GM18508 (cell line): ENCODE measurements around the gene RNF10.

Source experiments
- ATAC-seq: cut with Tn5 transposase; IDR thresholded peaks from one replicate; pipeline ENCODE4 v1.9.1; 2021; ENCODE audit warnings: moderate number of reproducible peaks; ENCODE audit not compliant: insufficient read depth, unreplicated experiment

Gene RNF10

GRCh38 chr12:120573560-120573959 is 39.4 kb downstream of the RNF10 start:
- no peak for ATAC-seq

GRCh38 chr12:120574106-120574505 is 40.0 kb downstream of the RNF10 start:
- no peak for ATAC-seq

- ATAC-seq = no peak
Observed at GRCh38 chr12:120579179-120579578, 45.0 kb downstream of the RNF10 start.

- ATAC-seq = peak; percentile 88
Observed at GRCh38 chr12:120580787-120581723, 46.9 kb downstream of the RNF10 start, which contains the start of gene POP5. TSS of gene POP5 (minus strand) at chr12:120581402. CDS start at chr12:120581362, 40 bp downstream.

GRCh38 chr12:120581998-120582397 is 47.8 kb downstream of the RNF10 start:
- no peak for ATAC-seq

- ATAC-seq = no peak
Observed at GRCh38 chr12:120583478-120584030, 49.4 kb downstream of the RNF10 start.

GRCh38 chr12:120584343-120585149 is 50.4 kb downstream of the RNF10 start:
- ATAC-seq = no peak

GRCh38 chr12:120586206-120586605 is 52.0 kb downstream of the RNF10 start:
- no peak for ATAC-seq

GRCh38 chr12:120586860-120587259 is 52.7 kb downstream of the RNF10 start:
- ATAC-seq = no peak

GRCh38 chr12:120588371-120588770 is 54.2 kb downstream of the RNF10 start:
- ATAC-seq = no peak

GRCh38 chr12:120588948-120589930 is 55.1 kb downstream of the RNF10 start:
- no peak for ATAC-seq

- ATAC-seq = no peak
Observed at GRCh38 chr12:120590741-120591407, 56.7 kb downstream of the RNF10 start.

- no peak for ATAC-seq
Observed at GRCh38 chr12:120592121-120593049, 58.2 kb downstream of the RNF10 start.

GRCh38 chr12:120596901-120597300 is 62.7 kb downstream of the RNF10 start:
- no peak for ATAC-seq

GRCh38 chr12:120597861-120598260 is 63.7 kb downstream of the RNF10 start:
- ATAC-seq = no peak

GRCh38 chr12:120598674-120599463 is 64.7 kb downstream of the RNF10 start:
- ATAC-seq = no peak
